Loucy (cell line): Measurements from ENCODE around the gene OR1K1.

Experiments
- H2AFZ ChIP-seq: fragments of 200-600 bp; sonication (generic); 2 replicates; pipeline ENCODE4 v1.6.0; 2016; ENCODE audit warnings: antibody characterized with exemption, mild to moderate bottlenecking, low read length, moderate library complexity
- H3F3A ChIP-seq: fragments of 200-600 bp; 2 replicates; pipeline ENCODE4 v1.6.0; 2016; ENCODE audit warnings: antibody characterized with exemption, low read depth, mild to moderate bottlenecking
- H3K27me3 ChIP-seq: fragments of 200-600 bp; sonication (generic); 2 replicates; pipeline ENCODE4 v1.6.1; 2014; ENCODE audit warnings: low read length, mild to moderate bottlenecking; ENCODE audit not compliant: insufficient read depth, poor library complexity, severe bottlenecking
- H3K36me3 ChIP-seq: fragments of 200-600 bp; sonication (generic); 2 replicates; pipeline ENCODE4 v1.6.1; 2016; ENCODE audit warnings: low read length; ENCODE audit not compliant: insufficient read depth
- H3K4me1 ChIP-seq: fragments of 200-600 bp; sonication (generic); 2 replicates; pipeline ENCODE4 v1.5.1; 2014; ENCODE audit warnings: low read length, mild to moderate bottlenecking; ENCODE audit not compliant: insufficient read depth, poor library complexity, severe bottlenecking
- H3K4me2 ChIP-seq: fragments of 200-600 bp; sonication (generic); 2 replicates; pipeline ENCODE4 v1.6.0; 2014; ENCODE audit warnings: antibody characterized with exemption, low read length, low read depth, mild to moderate bottlenecking; ENCODE audit not compliant: poor library complexity, severe bottlenecking
- H3K4me3 ChIP-seq: fragments of 200-600 bp; sonication (generic); 2 replicates; pipeline ENCODE4 v1.5.1; 2014; ENCODE audit warnings: low read length, mild to moderate bottlenecking, mixed read lengths; ENCODE audit not compliant: poor library complexity, severe bottlenecking
- H3K79me2 ChIP-seq: fragments of 200-600 bp; sonication (generic); 2 replicates; pipeline ENCODE4 v1.6.1; 2014; ENCODE audit warnings: low read length; ENCODE audit not compliant: insufficient read depth
- H3K9ac ChIP-seq: fragments of 200-600 bp; sonication (generic); 2 replicates; pipeline ENCODE4 v1.6.0; 2014; ENCODE audit warnings: mild to moderate bottlenecking, low read depth, low read length, moderate library complexity; ENCODE audit not compliant: poor library complexity, severe bottlenecking
- H3K9me2 ChIP-seq: fragments of 200-600 bp; sonication (generic); replicated peaks from 2 replicates; pipeline ENCODE4 v1.6.1; 2016; ENCODE audit warnings: low read depth, low read length, mixed read lengths
- H3K9me3 ChIP-seq: fragments of 200-600 bp; sonication (generic); 2 replicates; pipeline ENCODE4 v1.6.1; 2014; ENCODE audit warnings: mild to moderate bottlenecking, antibody characterized with exemption, low read length, low read depth; ENCODE audit not compliant: insufficient read depth
- H4K20me1 ChIP-seq: fragments of 200-600 bp; sonication (generic); 2 replicates; pipeline ENCODE4 v1.6.0; 2014; ENCODE audit warnings: antibody characterized with exemption, low read length, mild to moderate bottlenecking; ENCODE audit not compliant: insufficient read depth, poor library complexity, severe bottlenecking
- EZH2phosphoT487 ChIP-seq: fragments of 200-600 bp; IDR thresholded peaks from 2 replicates; pipeline ENCODE4 v1.6.1; 2018; ENCODE audit warnings: antibody characterized with exemption, mild to moderate bottlenecking, moderate library complexity, borderline replicate concordance
- TF ChIP-seq, protein P1 (sequence below): fragments of 200-600 bp; sonication (generic); conservative IDR thresholded peaks from 2 replicates; pipeline ENCODE4 v1.5.1; 2014; ENCODE audit warnings: mild to moderate bottlenecking, antibody characterized with exemption, low read length

Gene OR1K1

DNA sequence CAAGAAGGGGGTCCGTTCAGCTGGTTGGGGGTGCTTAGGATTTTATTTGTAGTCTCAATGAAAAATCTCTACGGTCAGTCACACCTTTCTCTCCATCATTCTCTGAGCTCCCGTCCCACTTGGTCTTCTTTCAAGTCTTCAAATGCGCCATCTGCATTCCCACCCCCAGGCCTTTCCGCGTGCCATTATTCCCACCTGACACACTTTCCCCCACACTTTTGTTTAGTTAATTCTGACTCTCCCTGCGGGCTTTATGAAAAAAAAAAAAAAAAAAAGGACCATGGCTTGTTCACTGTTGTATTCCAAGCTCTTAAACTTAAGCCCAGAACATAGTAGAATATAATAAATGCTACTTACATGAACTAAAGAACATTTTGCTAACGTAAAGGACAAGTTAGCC lies 22.9 kb upstream of the OR1K1 start:
- H3K9me3 ChIP-seq = no peaks in the 10 kb centered on the region
- H3K4me1 ChIP-seq = no peaks in the 10 kb centered on the region
- H3K4me2 ChIP-seq = no peak overlapping the region
- H3K27me3 ChIP-seq = no peaks in the 10 kb centered on the region
- H3K79me2 ChIP-seq = no peaks in the 10 kb centered on the region
- no peak for TF ChIP-seq EZH2phosphoT487
- TF ChIP-seq, protein P1, sequence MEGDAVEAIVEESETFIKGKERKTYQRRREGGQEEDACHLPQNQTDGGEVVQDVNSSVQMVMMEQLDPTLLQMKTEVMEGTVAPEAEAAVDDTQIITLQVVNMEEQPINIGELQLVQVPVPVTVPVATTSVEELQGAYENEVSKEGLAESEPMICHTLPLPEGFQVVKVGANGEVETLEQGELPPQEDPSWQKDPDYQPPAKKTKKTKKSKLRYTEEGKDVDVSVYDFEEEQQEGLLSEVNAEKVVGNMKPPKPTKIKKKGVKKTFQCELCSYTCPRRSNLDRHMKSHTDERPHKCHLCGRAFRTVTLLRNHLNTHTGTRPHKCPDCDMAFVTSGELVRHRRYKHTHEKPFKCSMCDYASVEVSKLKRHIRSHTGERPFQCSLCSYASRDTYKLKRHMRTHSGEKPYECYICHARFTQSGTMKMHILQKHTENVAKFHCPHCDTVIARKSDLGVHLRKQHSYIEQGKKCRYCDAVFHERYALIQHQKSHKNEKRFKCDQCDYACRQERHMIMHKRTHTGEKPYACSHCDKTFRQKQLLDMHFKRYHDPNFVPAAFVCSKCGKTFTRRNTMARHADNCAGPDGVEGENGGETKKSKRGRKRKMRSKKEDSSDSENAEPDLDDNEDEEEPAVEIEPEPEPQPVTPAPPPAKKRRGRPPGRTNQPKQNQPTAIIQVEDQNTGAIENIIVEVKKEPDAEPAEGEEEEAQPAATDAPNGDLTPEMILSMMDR = no peak
- no peak overlapping the region for H2AFZ ChIP-seq
- H4K20me1 ChIP-seq = no peaks in the 10 kb centered on the region
- no peaks in the 10 kb centered on the region for H3K9me2 ChIP-seq
- H3K9ac ChIP-seq = no peak overlapping the region
- H3F3A ChIP-seq = no peaks in the 10 kb centered on the region
- H3K4me3 ChIP-seq = no peak overlapping the region
- no peaks in the 10 kb centered on the region for H3K36me3 ChIP-seq

DNA sequence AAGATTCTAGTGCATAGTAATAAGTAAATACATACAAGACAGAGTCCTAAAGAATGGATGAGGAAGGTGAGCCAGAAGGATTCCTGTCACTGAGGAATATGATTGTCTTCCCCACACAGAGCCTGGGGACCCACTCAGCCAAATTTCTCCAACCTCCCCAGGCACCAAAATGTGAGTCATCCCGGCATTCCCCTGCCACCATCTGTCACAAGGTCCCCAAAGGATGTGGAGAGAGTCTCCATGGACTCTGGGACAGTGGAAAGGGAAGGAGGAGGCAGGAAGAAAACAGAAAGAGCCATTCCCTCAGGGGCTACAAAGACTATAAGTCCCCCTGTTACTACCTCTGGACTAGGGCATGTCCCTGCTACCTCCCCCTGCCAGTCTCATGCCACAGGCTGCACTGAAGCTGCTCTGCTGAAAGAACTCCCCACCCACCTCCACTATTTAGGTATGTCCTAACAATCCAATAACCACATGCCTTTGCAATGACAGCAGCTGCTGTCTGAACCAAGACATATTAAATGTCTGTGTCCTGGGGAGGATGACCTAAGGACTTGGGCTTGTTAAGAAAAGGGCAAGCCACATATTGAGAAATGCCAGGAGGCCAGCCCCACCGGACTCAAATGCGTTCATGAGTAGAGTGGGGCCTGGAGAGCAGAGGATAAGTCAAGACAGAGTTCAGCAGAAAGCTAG lies 21.8 kb upstream of the OR1K1 start:
- no peaks in the 10 kb centered on the region for H3K79me2 ChIP-seq
- H3K9ac ChIP-seq = no peak overlapping the region
- H3K9me3 ChIP-seq = no peaks in the 10 kb centered on the region
- no peaks in the 10 kb centered on the region for H3K27me3 ChIP-seq
- no peak overlapping the region for H2AFZ ChIP-seq
- no peaks in the 10 kb centered on the region for H3K9me2 ChIP-seq
- no peaks in the 10 kb centered on the region for H4K20me1 ChIP-seq
- H3K4me2 ChIP-seq = no peak overlapping the region
- H3F3A ChIP-seq = no peaks in the 10 kb centered on the region
- no peaks in the 10 kb centered on the region for H3K4me1 ChIP-seq
- H3K36me3 ChIP-seq = no peaks in the 10 kb centered on the region
- no peak overlapping the region for H3K4me3 ChIP-seq
- no peak for TF ChIP-seq EZH2phosphoT487
- TF ChIP-seq, protein P1 = no peak

DNA sequence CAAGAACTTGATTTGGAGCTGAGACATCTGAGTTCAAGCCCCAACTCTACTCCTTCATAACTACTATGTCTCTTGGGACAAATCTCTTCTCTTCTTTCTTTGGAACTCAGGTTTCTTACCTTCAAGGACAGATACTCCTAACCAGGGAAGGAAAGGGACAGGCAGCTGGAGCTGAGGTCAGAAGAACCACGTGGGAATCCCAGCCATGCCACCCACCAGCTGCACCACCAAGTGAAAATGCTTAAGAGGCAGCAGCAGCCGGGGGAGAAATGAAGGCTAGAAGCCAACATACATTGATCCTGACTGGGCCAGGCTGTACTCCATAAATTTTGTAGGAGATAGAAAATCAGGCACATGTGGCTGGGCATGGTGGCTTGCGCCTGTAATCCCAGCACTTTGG lies 20.7 kb upstream of the OR1K1 start:
- H3K9me2 ChIP-seq = no peaks in the 10 kb centered on the region
- H3K36me3 ChIP-seq = no peaks in the 10 kb centered on the region
- H2AFZ ChIP-seq = no peak overlapping the region
- H3K4me3 ChIP-seq = no peak overlapping the region
- H3F3A ChIP-seq = no peaks in the 10 kb centered on the region
- H4K20me1 ChIP-seq = no peaks in the 10 kb centered on the region
- H3K4me2 ChIP-seq = no peak overlapping the region
- no peaks in the 10 kb centered on the region for H3K27me3 ChIP-seq
- H3K4me1 ChIP-seq = no peaks in the 10 kb centered on the region
- H3K9me3 ChIP-seq = no peaks in the 10 kb centered on the region
- no peak overlapping the region for H3K9ac ChIP-seq
- no peaks in the 10 kb centered on the region for H3K79me2 ChIP-seq
- TF ChIP-seq, protein P1 = no peak
- TF ChIP-seq EZH2phosphoT487 = no peak
